Stimulated activated CD8-positive, alpha-beta memory T cell treated with anti-CD3 and anti-CD28 coated beads, Interleukin-4, amount 100 ng/mL, for 1 hour (primary cell): ENCODE results near the gene PDE11A.
A peak's percentile ranks its signal among the peaks of the same experiment; 100 is the strongest.

ENCODE experiments used
- DNase-seq, 2 donors: peaks; one replicate each; pipeline ENCODE4 v3.0.0-alpha.2; 2020; ENCODE audit warnings: low read depth in 2 of 2, low spot score in 1 of 2

PDE11A gene

DNA sequence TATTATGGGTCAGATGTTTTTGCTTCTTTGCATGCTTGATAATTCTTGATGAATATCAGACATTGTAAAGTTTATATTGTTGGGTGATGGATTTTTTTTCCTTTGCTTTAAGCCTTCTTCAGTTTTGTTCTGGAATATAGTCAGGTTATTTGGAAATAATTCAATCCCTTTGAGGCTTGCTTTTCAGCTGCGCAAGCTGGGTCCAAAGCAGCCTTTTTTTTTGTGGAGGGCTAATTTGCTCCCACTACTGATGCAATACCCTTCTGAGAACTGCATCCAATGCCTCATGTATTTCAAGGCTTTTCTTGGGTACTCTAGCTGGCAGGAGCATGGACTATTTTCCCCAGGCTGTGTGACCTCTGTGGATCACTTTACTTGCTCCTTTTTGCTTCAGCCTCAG, 434.1 kb downstream of the PDE11A start:
- no peak for DNase-seq

DNA sequence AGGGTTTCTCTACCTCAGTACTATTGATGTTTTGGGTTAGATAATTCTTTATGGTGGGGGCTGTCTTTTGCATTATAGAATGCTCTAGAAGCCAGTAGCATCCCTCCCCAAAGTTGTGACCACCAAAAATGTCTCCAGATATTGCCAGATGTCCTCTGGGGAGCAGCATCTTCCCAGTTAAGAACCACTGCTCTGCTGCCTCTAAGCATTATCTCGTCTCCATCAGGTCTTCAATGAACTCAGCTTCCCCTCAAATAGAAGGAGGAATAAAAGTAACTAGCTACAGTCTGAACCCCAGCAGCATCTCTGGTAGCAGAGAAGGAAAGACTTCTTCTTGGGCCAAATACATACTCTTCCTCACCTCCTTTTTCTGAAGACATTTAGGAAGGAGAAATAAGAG, 435.9 kb downstream of the PDE11A start:
- no peak for DNase-seq

DNA sequence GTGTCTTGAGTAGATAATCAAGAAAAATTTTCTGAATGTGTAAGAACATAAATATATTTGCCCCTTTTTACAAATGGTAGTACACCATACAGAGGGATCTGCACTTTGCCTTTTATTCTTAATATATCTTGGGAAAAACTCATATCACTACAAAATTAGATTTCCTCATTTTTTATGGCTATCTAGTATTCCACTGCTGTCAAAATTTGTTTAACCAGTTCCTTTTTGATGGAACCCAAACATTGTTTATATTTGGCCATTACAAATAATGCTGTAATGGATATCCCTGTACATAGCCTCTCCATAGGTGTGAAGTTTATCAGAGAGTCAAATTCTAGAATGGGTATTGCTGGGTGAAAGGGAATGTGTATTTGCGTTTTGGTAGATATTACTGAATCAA, 436.9 kb downstream of the PDE11A start:
- no peak for DNase-seq

GRCh38 chr2:177633910-177634294, 438.7 kb downstream of the PDE11A start:
- DNase-seq, result no peak

DNA sequence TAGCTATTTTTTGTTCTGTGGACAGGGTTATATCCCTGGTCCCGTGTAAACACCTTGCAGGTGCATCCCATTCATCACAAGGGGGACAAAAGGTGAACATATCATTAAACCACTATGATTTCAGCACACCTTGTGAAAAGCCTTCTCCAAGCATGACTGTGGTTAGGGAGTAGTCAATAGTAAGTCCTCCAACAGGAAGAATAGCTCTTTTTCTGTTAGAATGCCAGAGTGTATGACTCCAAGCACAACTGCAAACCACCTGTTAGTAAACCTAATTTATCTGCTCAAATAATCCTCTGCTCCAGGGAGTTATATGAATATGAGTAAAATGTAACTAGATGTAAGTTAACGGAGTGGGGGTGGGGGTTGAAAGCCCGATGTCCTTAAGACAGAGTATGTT, 439.5 kb downstream of the PDE11A start:
- DNase-seq, result no peak

- no peak for DNase-seq
Measured at GRCh38 chr2:177631680-177632079, 440.9 kb downstream of the PDE11A start.

- no peak for DNase-seq
Measured at GRCh38 chr2:177629357-177630024, 443.1 kb downstream of the PDE11A start.

- no peak for DNase-seq
Measured at GRCh38 chr2:177628831-177629230, 443.7 kb downstream of the PDE11A start.

GRCh38 chr2:177625744-177626650, 446.6 kb downstream of the PDE11A start:
- no peak for DNase-seq

DNA sequence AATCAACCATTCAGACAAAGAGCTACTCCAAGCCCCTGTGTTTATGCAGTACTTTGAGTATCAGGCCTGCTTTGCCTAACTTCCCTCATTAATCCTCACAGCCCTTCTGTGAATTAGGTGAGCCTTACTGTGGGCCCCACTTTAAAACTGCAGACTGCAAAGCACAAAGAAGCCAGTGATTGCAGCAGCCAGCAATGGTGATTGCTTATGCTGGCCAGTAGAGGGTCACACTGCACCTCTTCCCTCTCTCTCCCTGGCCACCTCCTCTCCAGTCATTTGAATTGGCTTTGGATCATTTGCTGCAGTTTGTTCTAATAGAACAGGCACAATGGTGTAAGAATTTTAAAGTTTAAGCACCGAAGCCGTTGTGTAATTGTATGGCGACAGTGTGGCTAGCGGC, 450.1 kb downstream of the PDE11A start:
- no peak for DNase-seq

DNA sequence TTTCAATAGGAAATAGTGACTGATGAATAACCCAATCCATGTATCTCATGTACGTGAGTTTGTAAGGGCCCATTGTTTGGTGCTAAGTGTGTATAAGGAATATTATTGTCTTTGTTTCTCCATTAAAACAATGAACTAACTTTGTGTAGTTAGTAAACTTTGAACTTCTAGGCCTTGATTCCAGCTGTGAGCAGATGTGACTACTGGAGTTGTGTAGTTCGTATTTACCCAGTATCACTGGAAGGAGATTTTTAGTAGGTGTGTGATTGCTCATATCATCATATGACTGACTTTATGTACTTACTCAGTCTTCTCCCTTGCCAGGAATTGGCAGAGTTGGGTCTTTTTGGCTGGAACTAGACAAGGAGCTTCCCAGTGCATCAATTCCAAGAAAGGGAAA, 452.6 kb downstream of the PDE11A start:
- DNase-seq, result no peak

- DNase-seq, result no peak
Measured at GRCh38 chr2:177619461-177619860, 453.1 kb downstream of the PDE11A start.

DNA sequence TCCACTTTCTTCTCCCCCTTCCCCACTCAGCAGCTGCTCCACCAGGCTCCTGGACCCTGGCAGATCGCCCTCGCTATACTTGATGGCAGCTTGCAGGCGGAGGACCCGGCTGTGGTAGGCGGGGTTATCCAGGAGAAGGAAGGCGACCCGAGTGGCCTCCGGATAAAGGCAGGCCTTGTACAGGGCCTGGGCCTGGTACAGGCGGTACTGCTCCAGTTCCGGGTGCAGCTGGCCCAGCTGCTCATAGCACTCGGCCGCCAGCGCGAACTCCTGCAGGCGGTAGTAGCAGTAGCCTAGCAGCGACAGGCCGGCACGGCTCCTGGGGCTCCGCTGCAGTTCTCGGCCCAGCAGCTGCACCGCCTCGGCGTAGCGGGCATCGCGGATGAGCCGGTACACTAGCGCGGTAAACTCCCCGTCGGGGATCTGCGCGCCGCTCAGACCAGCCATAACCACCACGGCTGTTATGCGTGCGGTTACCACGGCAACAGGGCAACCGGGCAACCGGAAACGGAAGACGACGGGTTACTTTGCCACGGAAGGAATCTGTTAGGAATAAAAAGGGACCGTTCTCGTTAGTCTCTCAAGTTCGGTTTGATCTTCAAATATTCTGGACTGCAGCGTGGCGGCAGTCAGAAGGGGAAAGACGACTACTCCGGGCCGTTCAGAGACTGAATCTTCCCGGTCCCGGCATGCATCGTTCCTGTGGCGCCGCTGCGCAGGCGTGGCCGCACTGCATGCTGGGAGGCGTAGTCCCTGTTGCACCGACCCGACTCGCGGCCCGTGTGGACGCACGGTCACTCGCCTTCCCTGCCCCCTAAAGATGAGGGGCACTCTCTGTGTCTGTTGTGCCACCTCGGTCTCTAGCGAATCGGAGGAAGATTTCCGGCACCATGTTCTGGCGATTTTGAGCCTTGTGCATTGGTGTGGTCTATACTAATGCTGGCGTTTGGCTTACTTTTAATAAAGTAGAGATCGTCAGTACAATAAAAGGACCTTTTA, 454.0 kb downstream of the PDE11A start:
- peak; percentile 84 to 88 for DNase-seq

- no peak for DNase-seq
Measured at GRCh38 chr2:177617849-177618248, 454.7 kb downstream of the PDE11A start.

DNA sequence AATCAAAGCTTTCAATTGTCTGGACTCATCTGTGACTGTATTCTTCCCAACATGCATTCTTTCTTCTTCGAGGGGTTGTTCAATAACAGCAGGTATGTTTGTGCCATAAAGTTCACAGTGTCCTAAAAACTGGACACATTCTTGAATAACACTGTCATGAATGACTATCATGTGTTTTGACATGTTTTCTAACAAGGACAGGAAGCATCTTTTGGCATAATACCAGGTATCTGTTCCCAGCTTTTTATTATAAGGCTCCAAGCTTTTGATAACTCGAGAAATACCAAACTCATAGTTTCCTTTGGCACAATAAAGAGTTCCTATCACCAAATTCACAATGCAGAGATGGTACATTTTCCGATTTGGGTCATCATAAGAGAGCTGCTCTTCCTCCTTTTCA, 455.8 kb downstream of the PDE11A start:
- DNase-seq, result no peak

DNA sequence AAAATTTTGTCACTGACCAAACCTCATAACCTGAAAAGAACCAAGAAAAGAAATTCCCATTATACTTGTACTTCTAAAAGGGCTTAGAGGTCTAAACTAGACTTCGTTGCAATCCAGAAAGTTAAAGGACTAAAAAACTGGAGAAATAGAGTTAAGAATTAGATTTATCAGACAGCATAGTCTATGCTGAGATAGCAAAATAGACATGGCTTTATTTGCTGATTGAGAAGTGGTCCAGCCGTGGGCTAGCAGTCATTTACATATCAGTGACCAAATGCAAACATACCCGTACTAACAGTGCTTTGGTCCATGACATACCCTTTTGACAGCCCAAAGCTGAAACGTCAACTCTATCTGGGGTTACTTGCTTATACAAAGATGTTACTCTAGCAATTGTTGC, 456.5 kb downstream of the PDE11A start:
- no peak for DNase-seq

- DNase-seq, result no peak
Measured at GRCh38 chr2:177612659-177613058, 459.9 kb downstream of the PDE11A start.

DNA sequence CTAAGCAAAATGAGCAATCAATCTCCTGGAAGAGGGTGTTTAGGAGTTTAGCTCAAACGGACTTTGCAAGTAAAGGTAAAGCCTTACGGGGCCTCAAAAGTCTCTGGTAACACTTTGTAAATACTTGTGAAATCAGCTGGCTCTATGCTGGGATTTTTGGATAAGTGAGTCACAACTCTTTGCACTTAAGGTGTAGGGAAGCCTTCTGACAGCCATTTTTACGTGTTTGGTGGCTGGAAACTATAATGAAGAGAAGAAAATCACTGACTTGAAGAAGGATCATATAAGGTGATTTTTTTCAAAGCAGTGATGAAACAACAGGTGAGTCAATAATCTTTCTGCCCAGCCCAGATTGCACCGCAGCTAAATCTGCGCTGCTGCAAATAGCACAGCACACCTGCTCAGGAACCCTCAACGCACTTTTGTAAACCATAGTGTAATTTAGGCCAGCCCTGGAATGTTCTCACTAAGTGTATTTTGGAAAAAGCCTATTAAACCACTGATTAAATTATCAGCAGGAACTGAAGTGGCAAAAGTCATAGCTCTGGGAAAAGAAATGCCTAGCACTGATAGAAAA, 461.2 kb downstream of the PDE11A start:
- no peak for DNase-seq

DNA sequence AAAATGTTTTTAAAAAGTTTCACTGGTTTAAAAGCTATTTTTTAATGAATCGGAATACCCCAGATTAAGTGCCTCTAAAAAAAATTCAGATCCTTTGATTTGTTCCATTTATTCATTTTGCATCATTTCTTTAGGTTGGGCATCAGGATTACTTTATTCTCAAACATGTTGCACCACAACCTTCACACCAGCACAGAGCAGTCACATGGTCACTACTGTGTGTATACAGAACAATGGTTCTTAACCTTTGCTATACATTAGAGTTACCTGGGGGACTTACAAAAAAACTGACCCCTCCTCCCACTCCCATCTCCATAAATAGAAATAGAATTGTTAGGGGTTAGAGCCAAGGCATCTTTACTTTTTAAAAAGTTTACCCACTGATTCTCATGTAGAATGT, 461.8 kb downstream of the PDE11A start:
- no peak for DNase-seq

GRCh38 chr2:177606636-177607035, 465.9 kb downstream of the PDE11A start:
- DNase-seq, result no peak
